HepG2 (cell line): Measurements from ENCODE around the gene PYGB. TPM values are rescaled to one million over a fixed set of nuclear protein-coding genes. Genes with fewer than 3 reads are reported as not detected.

Source experiments
- ATAC-seq: fragments of 200-7000 bp; cut with Tn5 transposase; 3 replicates; pipeline ENCODE4 v1.9.1; 2020; ENCODE audit warnings: mild to moderate bottlenecking, moderate library complexity
- BruUV-seq: library from RNA; stranded (reverse); fragments of 400-500 nt; replicated peaks from 2 replicates; lab custom pipeline; 2021; lab: Mats Ljungman, UMichigan
- CTCF ChIA-PET: fragments of 300-600 bp; formaldehyde crosslinking; extraction: SDS; loops from one replicate; lab custom pipeline; 2021; ENCODE audit warnings: low total read pairs, inconsistent platforms, low intra/inter-chr PET ratio; lab: Yijun Ruan, JAX
- POLR2A ChIA-PET: fragments of 350-600 bp; sonication (Branson Sonifier 250); formaldehyde crosslinking; loops from one replicate; lab custom pipeline; 2020; ENCODE audit warnings: antibody characterized with exemption, inconsistent platforms; lab: Yijun Ruan, JAX
- DNase-seq: peaks from one replicate; pipeline ENCODE4 v3.0.0-alpha.2; 2015; ENCODE audit warnings: low spot score
- FAIRE-seq: peaks from 3 replicates; lab custom pipeline; 2011; peaks lifted over from hg19 to GRCh38; lab: Jason Lieb, UNC
- H2AFZ ChIP-seq: one replicate; pipeline ENCODE4 v1.6.1; 2011; ENCODE audit warnings: low read length, inconsistent platforms
- H3K27ac ChIP-seq: fragments of 300-600 bp; 3 replicates; pipeline ENCODE4 v1.8.0; 2011; ENCODE audit warnings: mixed run types, mild to moderate bottlenecking, mixed read lengths, low read length, inconsistent platforms; ENCODE audit not compliant: insufficient read depth; ENCODE audit errors: extremely low read length
- H3K27me3 ChIP-seq, 2 experiments: fragments of 200-600 bp in 1 of 2; 2 replicates in 1 of 2; 3 replicates in 1 of 2; pipeline versions ENCODE4 v1.6.0 to v1.8.0; 2011; ENCODE audit warnings: low read length in 2 of 2, mild to moderate bottlenecking in 2 of 2, moderate library complexity in 2 of 2, inconsistent platforms in 1 of 2; ENCODE audit not compliant: insufficient read depth in 2 of 2, control insufficient read depth in 1 of 2
- H3K36me3 ChIP-seq, 2 experiments: fragments of 200-600 bp in 1 of 2; replicated peaks in 1 of 2; 2 replicates in 1 of 2; 3 replicates in 1 of 2; pipeline versions ENCODE4 v1.5.1 to v1.8.0; 2011; ENCODE audit warnings: low read length in 2 of 2, inconsistent platforms in 1 of 2; ENCODE audit not compliant: insufficient read depth in 2 of 2, control insufficient read depth in 1 of 2
- H3K4me1 ChIP-seq: 2 replicates; pipeline ENCODE4 v1.5.1; 2012; ENCODE audit warnings: low read length, inconsistent platforms; ENCODE audit not compliant: insufficient read depth
- H3K4me2 ChIP-seq: 2 replicates; pipeline ENCODE4 v1.6.0; 2011; ENCODE audit warnings: low read depth, low read length, inconsistent platforms
- H3K4me3 ChIP-seq, 3 experiments: fragments of 200-600 bp in 1 of 3; sonication (generic), shearing (Covaris generic) in 1 of 3; replicated peaks in 1 of 3; 2 replicates each; pipeline ENCODE4 v1.5.1; 2011 to 2016; ENCODE audit warnings: low read length in 3 of 3, inconsistent platforms in 2 of 3, low read depth in 2 of 3, mild to moderate bottlenecking in 2 of 3, control low read depth in 1 of 3, mixed read lengths in 1 of 3; ENCODE audit not compliant: insufficient read depth in 1 of 3
- H3K79me2 ChIP-seq: one replicate; pipeline ENCODE4 v1.6.1; 2011; ENCODE audit warnings: low read length, inconsistent platforms; ENCODE audit not compliant: insufficient read depth
- H3K9ac ChIP-seq: 2 replicates; pipeline ENCODE4 v1.6.0; 2011; ENCODE audit warnings: mild to moderate bottlenecking, low read depth, low read length, inconsistent platforms; ENCODE audit not compliant: insufficient read depth
- H3K9me3 ChIP-seq: 2 replicates; pipeline ENCODE4 v1.5.1; 2012; ENCODE audit warnings: mild to moderate bottlenecking, low read length
- H4K20me1 ChIP-seq: 2 replicates; pipeline ENCODE4 v1.6.0; 2011; ENCODE audit warnings: inconsistent platforms, mild to moderate bottlenecking, low read length, moderate library complexity; ENCODE audit not compliant: insufficient read depth
- CAMTA2 ChIP-seq: sonication (generic); formaldehyde crosslinking; IDR thresholded peaks from 2 replicates; pipeline ENCODE4 v1.4.0; 2020; ENCODE audit warnings: mild to moderate bottlenecking, missing genetic modification reagents, borderline replicate concordance
- CHD2 ChIP-seq: IDR thresholded peaks from 2 replicates; pipeline ENCODE4 v1.6.1; 2011; ENCODE audit warnings: low read depth, low read length, improper control_type of control experiment
- EP300 ChIP-seq, 3 experiments: sonication (generic) in 1 of 3; formaldehyde crosslinking in 1 of 3; IDR thresholded peaks; 2 replicates each; pipeline versions ENCODE4 v1.5.1 to v1.6.1; 2011 to 2020; ENCODE audit warnings: low read depth in 2 of 3, low read length in 2 of 3, borderline replicate concordance in 1 of 3, improper control_type of control experiment in 1 of 3, mild to moderate bottlenecking in 1 of 3, missing genetic modification reagents in 1 of 3, moderate library complexity in 1 of 3
- HDAC2 ChIP-seq: sonication (generic); formaldehyde crosslinking; IDR thresholded peaks from 2 replicates; pipeline ENCODE4 v1.4.0; 2020; ENCODE audit warnings: missing genetic modification reagents
- HMG20A ChIP-seq: IDR thresholded peaks from 2 replicates; pipeline ENCODE4 v1.6.1; 2016; ENCODE audit warnings: borderline replicate concordance
- MAFF ChIP-seq: IDR thresholded peaks from 2 replicates; pipeline ENCODE4 v1.6.1; 2011; ENCODE audit warnings: low read depth, low read length, improper control_type of control experiment
- MAFK ChIP-seq, 2 experiments: IDR thresholded peaks in 1 of 2; conservative IDR thresholded peaks in 1 of 2; 2 replicates each; pipeline ENCODE4 v1.6.1; 2011; ENCODE audit warnings: improper control_type of control experiment in 2 of 2, low read length in 2 of 2
- MYC ChIP-seq: sonication (generic); formaldehyde crosslinking; IDR thresholded peaks from 2 replicates; pipeline ENCODE4 v1.9.0; 2021; ENCODE audit warnings: missing genetic modification reagents, borderline replicate concordance
- NR2F6 ChIP-seq, 2 experiments: IDR thresholded peaks; 2 replicates each; pipeline ENCODE4 v1.6.1; 2016; ENCODE audit warnings: antibody characterized with exemption in 1 of 2, mild to moderate bottlenecking in 1 of 2
- PATZ1 ChIP-seq: sonication (generic); formaldehyde crosslinking; IDR thresholded peaks from 2 replicates; pipeline ENCODE4 v1.4.0; 2020; ENCODE audit warnings: missing genetic modification reagents
- XBP1 ChIP-seq: sonication (generic); formaldehyde crosslinking; IDR thresholded peaks from 2 replicates; pipeline ENCODE4 v1.5.0; 2020; ENCODE audit warnings: missing genetic modification reagents
- XRCC5 ChIP-seq: fragments of 200-400 bp; formaldehyde crosslinking; optimal IDR thresholded peaks from 2 replicates; pipeline ENCODE3; 2017; ENCODE audit warnings: mild to moderate bottlenecking, low read length
- ZMYM4 ChIP-seq: sonication (generic); formaldehyde crosslinking; IDR thresholded peaks from 2 replicates; pipeline ENCODE4 v1.8.1; 2023; ENCODE audit warnings: mild to moderate bottlenecking, missing genetic modification reagents
- ZNF207 ChIP-seq: fragments of 450-650 bp; IDR thresholded peaks from 2 replicates; pipeline ENCODE4 v1.6.1; 2016; ENCODE audit warnings: antibody characterized with exemption, borderline replicate concordance
- ZNF564 ChIP-seq: sonication (generic); formaldehyde crosslinking; IDR thresholded peaks from 2 replicates; pipeline ENCODE4 v1.8.1; 2023; ENCODE audit warnings: mild to moderate bottlenecking, missing genetic modification reagents
- ZNF567 ChIP-seq: sonication (generic); formaldehyde crosslinking; IDR thresholded peaks from 2 replicates; pipeline ENCODE4 v1.8.1; 2023; ENCODE audit warnings: mild to moderate bottlenecking, missing genetic modification reagents, borderline replicate concordance
- ZNF770 ChIP-seq: sonication (generic); formaldehyde crosslinking; IDR thresholded peaks from 2 replicates; pipeline ENCODE4 v1.5.0; 2020; ENCODE audit warnings: mild to moderate bottlenecking, missing genetic modification reagents
- ZNF775 ChIP-seq: sonication (generic); formaldehyde crosslinking; IDR thresholded peaks from 2 replicates; pipeline ENCODE4 v1.4.0; 2020; ENCODE audit warnings: missing genetic modification reagents, mild to moderate bottlenecking, moderate library complexity, borderline replicate concordance
- ZNF883 ChIP-seq: sonication (generic); formaldehyde crosslinking; IDR thresholded peaks from 2 replicates; pipeline ENCODE4 v1.5.1; 2020; ENCODE audit warnings: mild to moderate bottlenecking, missing genetic modification reagents; ENCODE audit errors: not compliant biosample characterization
- WGBS: methylation state at CpG from one replicate; pipeline ENCODE4 v1.1.6; 2017; ENCODE audit warnings: low lambda C conversion rate; 5-methylcytosine and 5-hydroxymethylcytosine counted together
- in situ Hi-C: cut with HindIII; loops from 2 replicates; pipeline ENCODE4 v1.10.0; 2017; ENCODE audit warnings: low pct_unique_long_range_greater_than_20kb; ENCODE audit not compliant: extremely low pct_ligation_motif_present
- intact Hi-C: fragments of 100-400 bp; cut with micrococcal nuclease; formaldehyde crosslinking; loops from one replicate; pipeline ENCODE4 v1.10.0; 2022; ENCODE audit not compliant: unreplicated experiment
- polyA plus RNA-seq, 8 experiments: library from polyadenylated mRNA; depleted of rRNA in 3 of 8; stranded (reverse) in 7 of 8; unstranded in 1 of 8; fragments of >200 nt; fragmentation: Illumina TruSeq in 4 of 8; extraction: Trizol in 4 of 8; gene quantifications; 2 replicates each; pipeline versions ENCODE4 v1.2.1 to v1.2.3, GENCODE V29; 2011 to 2016; ENCODE audit warnings: low read depth in 4 of 8, missing spikeins in 1 of 8, mixed read lengths in 1 of 8; ENCODE audit not compliant: insufficient read depth in 1 of 8
- total RNA-seq, 5 experiments: library from RNA; depleted of rRNA; stranded (reverse); fragments of >200 nt; fragmentation: Illumina TruSeq; extraction: Trizol; gene quantifications; 2 replicates each; pipeline ENCODE4 v1.2.3, GENCODE V29; 2016; ENCODE audit warnings: low read depth in 1 of 5

Gene PYGB
- total and polyA plus RNA-seq, 2 of the 13 experiments (the other 11 are each of a cell fraction or from before 2014, with no cell fraction given): 24.2 to 86.3 TPM

- POLR2A ChIA-PET: interaction anchor here (0.9 kb wide), 1 partner anchor 63 kb away, joined by 3 read pairs; no protein-coding TSS in a partner anchor
- no TSS peak for BruUV-seq
- no peak overlapping the region for H3K9ac ChIP-seq
- H3K4me1 ChIP-seq: peaks cover 21% of the 10 kb centered on the region
- WGBS: 92% methylated on average over 17 of the region's 17 CpGs
- no peaks in the 10 kb centered on the region for H3K79me2 ChIP-seq
- no peak for DNase-seq
- no peaks in the 10 kb centered on the region for H3K9me3 ChIP-seq
- intact Hi-C loops: no loop called here
- no peak for ATAC-seq
- no peak overlapping the region for H2AFZ ChIP-seq
- H4K20me1 ChIP-seq: no peaks in the 10 kb centered on the region; the same call in 1 of the 2 replicates
- no peak for FAIRE-seq
- H3K27me3 ChIP-seq: no peaks in the 10 kb centered on the region
- H3K36me3 ChIP-seq: peaks cover 9 to 20% of the 10 kb centered on the region in 2 experiments; a peak in 4 of 5 replicates
- CTCF ChIA-PET: interaction anchor here (2.0 kb wide), 1 partner anchor 84 kb away, joined by 12 read pairs; no protein-coding TSS in a partner anchor
- in situ Hi-C loops: loop anchor here (25.0 kb wide), 1 partner anchor 348 kb away; no protein-coding TSS in a partner anchor
- H3K4me2 ChIP-seq: no peak overlapping the region
- no peak overlapping the region for H3K27ac ChIP-seq
- no peak overlapping the region for H3K4me3 ChIP-seq
- TF ChIP-seq ZNF567 (CRISPR knock-in tag) (no peak), XRCC5 (peak; percentile 18), HMG20A (CRISPR knock-in tag) (no peak), ZNF775 (CRISPR knock-in tag) (no peak), HDAC2 (CRISPR knock-in tag) (no peak), EP300 (IDR thresholded peaks at IDR 0.05; ENCODE audit: low read depth in 2 of 2, low read length in 2 of 2) (no peak), EP300 (CRISPR knock-in tag; IDR thresholded peaks at IDR 0.05; ENCODE audit: borderline replicate concordance) (no peak), CHD2 (no peak), NR2F6 (IDR thresholded peaks at IDR 0.05) (no peak), NR2F6 (CRISPR knock-in tag; IDR thresholded peaks at IDR 0.05) (no peak), ZNF207 (no peak), CAMTA2 (CRISPR knock-in tag) (no peak), ZMYM4 (CRISPR knock-in tag) (no peak), XBP1 (no peak), ZNF564 (CRISPR knock-in tag) (no peak), PATZ1 (no peak), ZNF770 (CRISPR knock-in tag) (peak; percentile 87), MAFK (conservative IDR thresholded peaks at IDR 0.05 in 1 of 2, IDR thresholded peaks at IDR 0.05 in 1 of 2; ENCODE audit: low read length in 2 of 2) (peak; percentile 62 to 70; a peak in 3 of 4 replicates), MAFF (0 out of 2 replicates have a peak, but pooled peaks have one; percentile 40), ZNF883 (no peak), MYC (CRISPR knock-in tag) (no peak)
Observed at GRCh38 chr20:25314497-25315417, 66.9 kb downstream of the PYGB start.
